Fibroblast of lung (primary cell): Measurements from ENCODE around the gene GNAS. TPM values are rescaled to one million over a fixed set of nuclear protein-coding genes. Genes with fewer than 3 reads are reported as not detected.

Experiments used
- DNase-seq, 2 donors: peaks; one replicate each; pipeline versions ENCODE4 v3.0.0 to v3.0.0-alpha.2; 2010; ENCODE audit warnings: low read depth in 2 of 2
- H2AFZ ChIP-seq: 2 replicates; pipeline ENCODE4 v1.5.1; 2012; ENCODE audit warnings: low read length, control low read depth, inconsistent platforms
- H3K27ac ChIP-seq: 2 replicates; pipeline ENCODE4 v1.5.1; 2011; ENCODE audit warnings: low read length, control low read depth; ENCODE audit not compliant: insufficient read depth
- H3K27me3 ChIP-seq: 2 replicates; pipeline ENCODE4 v1.5.1; 2011; ENCODE audit warnings: mild to moderate bottlenecking, low read length; ENCODE audit not compliant: control insufficient read depth, insufficient read depth
- H3K36me3 ChIP-seq: 2 replicates; pipeline ENCODE4 v1.5.1; 2011; ENCODE audit warnings: low read length; ENCODE audit not compliant: control insufficient read depth, insufficient read depth
- H3K4me1 ChIP-seq: 2 replicates; pipeline ENCODE4 v1.5.1; 2011; ENCODE audit warnings: low read length; ENCODE audit not compliant: control insufficient read depth, insufficient read depth; ENCODE audit errors: extremely low read depth
- H3K4me2 ChIP-seq: 2 replicates; pipeline ENCODE4 v1.5.1; 2011; ENCODE audit warnings: low read length, control low read depth; ENCODE audit not compliant: insufficient read depth; ENCODE audit errors: extremely low read depth
- H3K4me3 ChIP-seq, 4 experiments: fragments of 200-600 bp in 1 of 4; sonication (generic) in 1 of 4; replicated peaks in 1 of 4; 2 replicates each; pipeline ENCODE4 v1.5.1; 2011 to 2016; ENCODE audit warnings: low read length in 4 of 4, low read depth in 3 of 4, mild to moderate bottlenecking in 3 of 4, control low read depth in 2 of 4, inconsistent platforms in 1 of 4, mixed read lengths in 1 of 4; ENCODE audit not compliant: insufficient read depth in 1 of 4; ENCODE audit errors: control extremely low read depth in 1 of 4
- H3K79me2 ChIP-seq: 2 replicates; pipeline ENCODE4 v1.5.1; 2012; ENCODE audit warnings: mild to moderate bottlenecking, low read length, inconsistent platforms; ENCODE audit not compliant: control insufficient read depth, insufficient read depth
- H3K9ac ChIP-seq: 2 replicates; pipeline ENCODE4 v1.5.1; 2011; ENCODE audit warnings: mild to moderate bottlenecking, low read length, control low read depth; ENCODE audit not compliant: insufficient read depth
- H3K9me3 ChIP-seq: 2 replicates; pipeline ENCODE4 v1.5.1; 2012; ENCODE audit warnings: low read depth, low read length; ENCODE audit not compliant: control insufficient read depth, insufficient read depth
- H4K20me1 ChIP-seq: 2 replicates; pipeline ENCODE4 v1.5.1; 2011; ENCODE audit warnings: low read length; ENCODE audit not compliant: control insufficient read depth, insufficient read depth; ENCODE audit errors: extremely low read depth
- CTCF ChIP-seq, 2 donors: IDR thresholded peaks in 1 of 2; conservative IDR thresholded peaks in 1 of 2; 1 replicate in 1 of 2; 2 replicates in 1 of 2; pipeline ENCODE4 v1.5.1; 2011 to 2012; ENCODE audit warnings: low read length in 2 of 2, control low read depth in 1 of 2, inconsistent platforms in 1 of 2, low read depth in 1 of 2, mild to moderate bottlenecking in 1 of 2
- EZH2 ChIP-seq: IDR thresholded peaks from 2 replicates; pipeline ENCODE4 v1.5.1; 2012; ENCODE audit warnings: low read length, control low read depth, mild to moderate bottlenecking; ENCODE audit errors: missing control alignments
- polyA plus RNA-seq, 2 donors: library from polyadenylated mRNA; depleted of rRNA in 1 of 2; stranded (reverse) in 1 of 2; unstranded in 1 of 2; fragments of >200 nt; gene quantifications; 2 replicates each; pipeline ENCODE4 v1.2.1, GENCODE V29; 2011 to 2012; ENCODE audit warnings: missing spikeins in 1 of 2
- total RNA-seq: library from RNA; depleted of rRNA; stranded (reverse); fragments of >200 nt; gene quantifications from 2 replicates; pipeline ENCODE4 v1.2.1, GENCODE V29; 2014

Gene GNAS
- total and polyA plus RNA-seq, 2 donors (not counting 1 experiment from before 2014, with no cell fraction given), result 421 to 1,357 TPM

- H3K27ac ChIP-seq, result no peak overlapping the region
- H3K27me3 ChIP-seq, result peaks cover 7% of the 10 kb centered on the region
- H3K9ac ChIP-seq, result no peak overlapping the region
- no peak overlapping the region for H3K4me2 ChIP-seq
- no peak overlapping the region for H2AFZ ChIP-seq
- no peaks in the 10 kb centered on the region for H3K36me3 ChIP-seq
- no peaks in the 10 kb centered on the region for H3K4me1 ChIP-seq
- TF ChIP-seq EZH2 (no peak), CTCF (conservative IDR thresholded peaks at IDR 0.05 in 1 of 2, IDR thresholded peaks at IDR 0.05 in 1 of 2; ENCODE audit: low read depth in 1 of 2, low read length in 2 of 2) (no peak)
- peaks cover 2% of the 10 kb centered on the region for H3K79me2 ChIP-seq
- H3K4me3 ChIP-seq, result no peak overlapping the region
- DNase-seq, result no peak
- H4K20me1 ChIP-seq, result no peaks in the 10 kb centered on the region
- no peaks in the 10 kb centered on the region for H3K9me3 ChIP-seq
Observed at GRCh38 chr20:58835231-58835630, 17.3 kb upstream of the GNAS start.

GRCh38 chr20:58836616-58837204 lies 15.8 kb upstream of the GNAS start:
- Histone ChIP-seq H3K4me1 (no peaks in the 10 kb centered on the region), H3K9ac (no peak overlapping the region), H3K27ac (no peak overlapping the region), H3K9me3 (no peaks in the 10 kb centered on the region), H3K36me3 (no peaks in the 10 kb centered on the region), H2AFZ (no peak overlapping the region), H3K4me2 (no peak overlapping the region), H3K27me3 (peaks cover 12% of the 10 kb centered on the region), H3K4me3 (no peak overlapping the region), H4K20me1 (no peaks in the 10 kb centered on the region), H3K79me2 (no peaks in the 10 kb centered on the region)
- DNase-seq, result no peak
- TF ChIP-seq EZH2 (no peak), CTCF (conservative IDR thresholded peaks at IDR 0.05 in 1 of 2, IDR thresholded peaks at IDR 0.05 in 1 of 2; ENCODE audit: low read depth in 1 of 2, low read length in 2 of 2) (no peak)

- Histone ChIP-seq H3K9ac (no peak overlapping the region), H2AFZ (no peak overlapping the region), H3K4me3 (no peak overlapping the region), H4K20me1 (no peaks in the 10 kb centered on the region), H3K27me3 (peaks cover 17% of the 10 kb centered on the region), H3K79me2 (no peaks in the 10 kb centered on the region), H3K4me2 (no peak overlapping the region), H3K36me3 (no peaks in the 10 kb centered on the region), H3K27ac (no peak overlapping the region), H3K9me3 (no peaks in the 10 kb centered on the region), H3K4me1 (no peaks in the 10 kb centered on the region)
- no peak for TF ChIP-seq CTCF (conservative IDR thresholded peaks at IDR 0.05 in 1 of 2, IDR thresholded peaks at IDR 0.05 in 1 of 2; ENCODE audit: low read depth in 1 of 2, low read length in 2 of 2)
- TF ChIP-seq EZH2, result no peak
- DNase-seq, result no peak
Observed at GRCh38 chr20:58837717-58838116, 14.8 kb upstream of the GNAS start.
